ENCODE data around the gene SERPINB13.

SERPINB13 gene

GRCh38 chr18:63646936-63647335 is 59.8 kb downstream of the SERPINB13 start:
- no peak for DNase-seq

DNA sequence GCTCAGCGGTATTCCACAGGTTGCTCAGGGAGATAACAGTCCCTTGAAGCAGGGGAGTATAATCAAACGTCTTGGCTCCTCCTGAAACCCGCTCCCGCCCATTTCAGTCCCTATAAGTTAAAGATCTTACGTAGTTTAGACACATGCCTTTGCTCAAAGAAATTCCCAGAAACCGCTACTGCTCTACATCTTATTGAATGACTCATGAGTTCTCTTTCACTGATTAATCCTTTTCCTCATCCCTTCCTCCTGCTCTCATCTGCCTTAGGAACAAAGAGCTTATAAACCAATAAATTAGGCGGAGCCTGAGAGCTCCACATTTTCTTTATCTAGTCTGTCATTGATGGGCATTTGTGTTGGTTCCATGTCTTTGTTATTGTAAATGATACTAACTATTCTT is 61.1 kb downstream of the SERPINB13 start:
- no peak for DNase-seq
